Adrenal gland (tissue), 5 donors: ENCODE measurements around the gene MAP3K2.

Experiments used
- POLR2A ChIP-seq, 2 donors: fragments of 450-650 bp; IDR thresholded peaks; one replicate each; pipeline ENCODE4 v1.6.1; 2017; ENCODE audit warnings: antibody characterized with exemption in 2 of 2, mild to moderate bottlenecking in 2 of 2, moderate library complexity in 1 of 2
- TF ChIP-seq, protein P1 (sequence below), 6 experiments: fragments of 450-650 bp in 4 of 6; fragments of 200-600 bp in 2 of 6; sonication (generic) in 1 of 6; IDR thresholded peaks; 1 replicate in 5 of 6; 2 replicates in 1 of 6; pipeline versions ENCODE4 v1.5.1 to v1.8.0; 2016 to 2021; ENCODE audit warnings: antibody characterized with exemption in 6 of 6, mild to moderate bottlenecking in 2 of 6, moderate library complexity in 1 of 6
- donor health status: DM: no; HTN: no; CAD: no.

DNA sequence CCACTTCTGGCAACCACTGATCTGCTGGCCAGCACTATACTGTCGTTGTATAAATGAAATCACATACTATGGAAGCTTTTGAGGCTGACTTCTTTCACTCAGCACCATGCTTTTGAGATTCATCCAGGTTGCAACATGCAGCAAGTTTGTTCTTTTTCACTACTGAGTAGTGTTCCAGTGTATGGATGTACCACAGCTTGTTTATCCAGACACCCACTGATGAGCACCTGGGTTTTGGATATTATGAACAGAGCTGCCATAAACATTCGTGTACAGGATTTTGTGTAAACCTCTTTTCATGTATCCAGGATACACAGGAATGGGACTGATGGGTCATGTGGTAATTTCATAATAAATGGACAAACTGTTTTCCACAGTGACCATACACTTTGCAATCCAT, 104.5 kb downstream of the MAP3K2 start:
- TF ChIP-seq, protein P1, sequence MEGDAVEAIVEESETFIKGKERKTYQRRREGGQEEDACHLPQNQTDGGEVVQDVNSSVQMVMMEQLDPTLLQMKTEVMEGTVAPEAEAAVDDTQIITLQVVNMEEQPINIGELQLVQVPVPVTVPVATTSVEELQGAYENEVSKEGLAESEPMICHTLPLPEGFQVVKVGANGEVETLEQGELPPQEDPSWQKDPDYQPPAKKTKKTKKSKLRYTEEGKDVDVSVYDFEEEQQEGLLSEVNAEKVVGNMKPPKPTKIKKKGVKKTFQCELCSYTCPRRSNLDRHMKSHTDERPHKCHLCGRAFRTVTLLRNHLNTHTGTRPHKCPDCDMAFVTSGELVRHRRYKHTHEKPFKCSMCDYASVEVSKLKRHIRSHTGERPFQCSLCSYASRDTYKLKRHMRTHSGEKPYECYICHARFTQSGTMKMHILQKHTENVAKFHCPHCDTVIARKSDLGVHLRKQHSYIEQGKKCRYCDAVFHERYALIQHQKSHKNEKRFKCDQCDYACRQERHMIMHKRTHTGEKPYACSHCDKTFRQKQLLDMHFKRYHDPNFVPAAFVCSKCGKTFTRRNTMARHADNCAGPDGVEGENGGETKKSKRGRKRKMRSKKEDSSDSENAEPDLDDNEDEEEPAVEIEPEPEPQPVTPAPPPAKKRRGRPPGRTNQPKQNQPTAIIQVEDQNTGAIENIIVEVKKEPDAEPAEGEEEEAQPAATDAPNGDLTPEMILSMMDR (IDR thresholded peaks at IDR 0.05): no peak
- TF ChIP-seq POLR2A (IDR thresholded peaks at IDR 0.05): no peak
